HCT116 (cell line): ENCODE results near the gene SNAPC4. TPM values are rescaled to one million over a fixed set of nuclear protein-coding genes. Genes with fewer than 3 reads are reported as not detected.

Source experiments
- ATAC-seq: fragments of 200-7000 bp; cut with Tn5 transposase; 2 replicates; pipeline ENCODE4 v1.9.1; 2020; ENCODE audit warnings: mild to moderate bottlenecking, moderate library complexity
- BruUV-seq: library from RNA; stranded (reverse); fragments of 400-500 nt; replicated peaks from 2 replicates; lab custom pipeline; 2021; lab: Mats Ljungman, UMichigan
- CTCF ChIA-PET: fragments of 300-600 bp; sonication (Branson Sonifier 250); formaldehyde crosslinking; loops from one replicate; lab custom pipeline; 2021; ENCODE audit warnings: antibody characterized with exemption; lab: Charles Lee
- POLR2A ChIA-PET: fragments of 300-600, 350-600 bp; sonication (Branson Sonifier 250); formaldehyde crosslinking; loops from one replicate; lab custom pipeline; 2021; ENCODE audit warnings: antibody characterized with exemption; lab: Charles Lee
- RAD21 ChIA-PET, 2 experiments: fragments of 300-600 bp; sonication (Branson Sonifier 250); formaldehyde crosslinking; loops; one replicate each; lab custom pipeline; 2023; ENCODE audit warnings: low total read pairs in 2 of 2; ENCODE audit not compliant: uncharacterized antibody in 2 of 2, unreplicated experiment in 2 of 2, low non-redundant PET in 1 of 2; lab: Charles Lee
- DNase-seq: peaks from one replicate; pipeline ENCODE4 v3.0.0-alpha.2; 2010; ENCODE audit warnings: low read depth, low spot score
- H2AFZ ChIP-seq: fragments of 200-600 bp; shearing (Covaris generic), sonication (generic); 2 replicates; pipeline ENCODE4 v1.6.1; 2017; ENCODE audit warnings: low read depth, mixed run types, mixed read lengths, antibody characterized with exemption, low read length; ENCODE audit not compliant: poor library complexity, severe bottlenecking
- H3K27ac ChIP-seq: 2 replicates; pipeline ENCODE4 v1.5.1; 2012; ENCODE audit warnings: low read depth, low read length
- H3K27me3 ChIP-seq: fragments of 200-600 bp; sonication (generic); 2 replicates; pipeline ENCODE4 v1.6.1; 2016; ENCODE audit warnings: mixed run types, low read length, mixed read lengths; ENCODE audit not compliant: insufficient read depth
- H3K36me3 ChIP-seq, 2 experiments: fragments of 200-500 bp in 1 of 2; fragments of 200-600 bp in 1 of 2; sonication (Bioruptor generic) in 1 of 2; sonication (generic) in 1 of 2; 2 replicates each; pipeline versions ENCODE4 v1.5.1 to v1.6.1; 2014 to 2016; ENCODE audit warnings: low read length in 2 of 2, inconsistent platforms in 1 of 2, mixed read lengths in 1 of 2, mixed run types in 1 of 2; ENCODE audit not compliant: insufficient read depth in 2 of 2, control insufficient read depth in 1 of 2
- H3K4me1 ChIP-seq, 2 experiments: fragments of 200-600 bp in 1 of 2; sonication (generic) in 1 of 2; 2 replicates each; pipeline versions ENCODE4 v1.5.1 to v1.6.1; 2012 to 2017; ENCODE audit warnings: low read length in 2 of 2, inconsistent platforms in 1 of 2, mild to moderate bottlenecking in 1 of 2, mixed read lengths in 1 of 2, mixed run types in 1 of 2, moderate library complexity in 1 of 2; ENCODE audit not compliant: insufficient read depth in 2 of 2, control insufficient read depth in 1 of 2
- H3K4me2 ChIP-seq: fragments of 200-600 bp; sonication (generic); 2 replicates; pipeline ENCODE4 v1.6.1; 2017; ENCODE audit warnings: mixed run types, low read length, mixed read lengths
- H3K4me3 ChIP-seq, 2 experiments: fragments of 200-600 bp in 1 of 2; sonication (generic) in 1 of 2; replicated peaks in 1 of 2; 2 replicates each; pipeline ENCODE4 v1.5.1; 2011 to 2016; ENCODE audit warnings: low read length in 2 of 2, control low read depth in 1 of 2, low read depth in 1 of 2, mild to moderate bottlenecking in 1 of 2, mixed read lengths in 1 of 2, mixed run types in 1 of 2
- H3K79me2 ChIP-seq: fragments of 200-600 bp; sonication (generic); 2 replicates; pipeline ENCODE4 v1.6.1; 2017; ENCODE audit warnings: mild to moderate bottlenecking, mixed run types, low read length, moderate library complexity, mixed read lengths; ENCODE audit not compliant: insufficient read depth
- H3K9ac ChIP-seq: fragments of 200-600 bp; sonication (generic); 2 replicates; pipeline ENCODE4 v1.6.1; 2016; ENCODE audit warnings: low read length, mixed read lengths
- H3K9me2 ChIP-seq: fragments of 200-600 bp; sonication (generic), shearing (Covaris generic); 2 replicates; pipeline ENCODE4 v1.6.1; 2017; ENCODE audit warnings: mixed run types, mild to moderate bottlenecking, moderate library complexity; ENCODE audit not compliant: insufficient read depth
- H3K9me3 ChIP-seq, 2 experiments: fragments of 200-500 bp in 1 of 2; fragments of 200-600 bp in 1 of 2; sonication (Bioruptor generic) in 1 of 2; sonication (generic) in 1 of 2; 2 replicates each; pipeline ENCODE4 v1.6.1; 2014 to 2017; ENCODE audit warnings: low read length in 2 of 2, mixed read lengths in 2 of 2, inconsistent platforms in 1 of 2, low read depth in 1 of 2, mild to moderate bottlenecking in 1 of 2, mixed run types in 1 of 2, moderate library complexity in 1 of 2; ENCODE audit not compliant: control insufficient read depth in 1 of 2, insufficient read depth in 1 of 2
- H4K20me1 ChIP-seq: fragments of 200-600 bp; sonication (generic), shearing (Covaris generic); 2 replicates; pipeline ENCODE4 v1.6.1; 2017; ENCODE audit warnings: mixed run types, mild to moderate bottlenecking, moderate library complexity; ENCODE audit not compliant: insufficient read depth
- ATF3 ChIP-seq: IDR thresholded peaks from 2 replicates; pipeline ENCODE4 v1.6.1; 2012
- CBX3 ChIP-seq: IDR thresholded peaks from 2 replicates; pipeline ENCODE4 v1.6.1; 2012; ENCODE audit warnings: low read depth
- CTCF ChIP-seq, 3 experiments: fragments of 200-600 bp in 1 of 3; sonication (generic) in 1 of 3; IDR thresholded peaks in 2 of 3; conservative IDR thresholded peaks in 1 of 3; 2 replicates each; pipeline ENCODE4 v1.5.1; 2012 to 2017; ENCODE audit warnings: low read depth in 2 of 3, low read length in 2 of 3, antibody characterized with exemption in 1 of 3, borderline replicate concordance in 1 of 3, control low read depth in 1 of 3, mild to moderate bottlenecking in 1 of 3, mixed read lengths in 1 of 3, mixed run types in 1 of 3, moderate library complexity in 1 of 3; ENCODE audit not compliant: insufficient read depth in 1 of 3
- ELF1 ChIP-seq: IDR thresholded peaks from 2 replicates; pipeline ENCODE4 v1.6.1; 2012; ENCODE audit warnings: low read depth, borderline replicate concordance
- EZH2phosphoT487 ChIP-seq: fragments of 200-600 bp; IDR thresholded peaks from 2 replicates; pipeline ENCODE4 v1.6.1; 2018; ENCODE audit warnings: antibody characterized with exemption, borderline replicate concordance
- FOSL1 ChIP-seq: IDR thresholded peaks from 2 replicates; pipeline ENCODE4 v1.6.1; 2012; ENCODE audit warnings: low read depth
- JUND ChIP-seq: IDR thresholded peaks from 2 replicates; pipeline ENCODE4 v1.6.1; 2012
- MAX ChIP-seq: IDR thresholded peaks from 2 replicates; pipeline ENCODE4 v1.6.1; 2012
- RAD21 ChIP-seq: IDR thresholded peaks from 2 replicates; pipeline ENCODE4 v1.6.1; 2012; ENCODE audit warnings: low read depth, mild to moderate bottlenecking
- REST ChIP-seq: IDR thresholded peaks from 2 replicates; pipeline ENCODE4 v1.6.1; 2012; ENCODE audit warnings: low read depth
- SP1 ChIP-seq: IDR thresholded peaks from 2 replicates; pipeline ENCODE4 v1.6.1; 2012; ENCODE audit warnings: low read depth
- SRF ChIP-seq: IDR thresholded peaks from 2 replicates; pipeline ENCODE4 v1.6.1; 2012; ENCODE audit warnings: low read depth
- TCF7L2 ChIP-seq: IDR thresholded peaks from 2 replicates; pipeline ENCODE4 v1.7.0; 2011; ENCODE audit warnings: borderline replicate concordance, inconsistent platforms; ENCODE audit not compliant: insufficient read depth, insufficient read length; ENCODE audit errors: extremely low read depth
- YY1 ChIP-seq: IDR thresholded peaks from 2 replicates; pipeline ENCODE4 v1.6.1; 2011; ENCODE audit warnings: low read length, low read depth, moderate library complexity, mild to moderate bottlenecking; ENCODE audit not compliant: insufficient replicate concordance; ENCODE audit errors: extremely low read depth
- ZBTB33 ChIP-seq: IDR thresholded peaks from 2 replicates; pipeline ENCODE4 v1.6.1; 2011; ENCODE audit warnings: mild to moderate bottlenecking, low read length, moderate library complexity; ENCODE audit not compliant: insufficient replicate concordance; ENCODE audit errors: extremely low read depth
- ZNF274 ChIP-seq: fragments of 200-500 bp; sonication (Bioruptor generic); IDR thresholded peaks from 2 replicates; pipeline ENCODE4 v1.6.1; 2014; ENCODE audit warnings: mild to moderate bottlenecking, low read depth, low read length, inconsistent platforms
- intact Hi-C: fragments of 100-400 bp; cut with micrococcal nuclease; formaldehyde crosslinking; loops from 2 replicates; pipeline ENCODE4 v1.10.0; 2022
- total RNA-seq: library from RNA; stranded (reverse); gene quantifications from one replicate; pipeline ENCODE4 v1.2.1, GENCODE V29; 2021; ENCODE audit not compliant: unreplicated experiment

The SNAPC4 gene
- total RNA-seq, 1 experiment from 2014 or later: 20.4 TPM

- TF ChIP-seq ZNF274: no peak
- no peak for TF ChIP-seq ATF3
- no peak for TF ChIP-seq CBX3
- TF ChIP-seq MAX: no peak
Measured at GRCh38 chr9:136368190-136368589, 31.8 kb downstream of the SNAPC4 start (continued).

DNA sequence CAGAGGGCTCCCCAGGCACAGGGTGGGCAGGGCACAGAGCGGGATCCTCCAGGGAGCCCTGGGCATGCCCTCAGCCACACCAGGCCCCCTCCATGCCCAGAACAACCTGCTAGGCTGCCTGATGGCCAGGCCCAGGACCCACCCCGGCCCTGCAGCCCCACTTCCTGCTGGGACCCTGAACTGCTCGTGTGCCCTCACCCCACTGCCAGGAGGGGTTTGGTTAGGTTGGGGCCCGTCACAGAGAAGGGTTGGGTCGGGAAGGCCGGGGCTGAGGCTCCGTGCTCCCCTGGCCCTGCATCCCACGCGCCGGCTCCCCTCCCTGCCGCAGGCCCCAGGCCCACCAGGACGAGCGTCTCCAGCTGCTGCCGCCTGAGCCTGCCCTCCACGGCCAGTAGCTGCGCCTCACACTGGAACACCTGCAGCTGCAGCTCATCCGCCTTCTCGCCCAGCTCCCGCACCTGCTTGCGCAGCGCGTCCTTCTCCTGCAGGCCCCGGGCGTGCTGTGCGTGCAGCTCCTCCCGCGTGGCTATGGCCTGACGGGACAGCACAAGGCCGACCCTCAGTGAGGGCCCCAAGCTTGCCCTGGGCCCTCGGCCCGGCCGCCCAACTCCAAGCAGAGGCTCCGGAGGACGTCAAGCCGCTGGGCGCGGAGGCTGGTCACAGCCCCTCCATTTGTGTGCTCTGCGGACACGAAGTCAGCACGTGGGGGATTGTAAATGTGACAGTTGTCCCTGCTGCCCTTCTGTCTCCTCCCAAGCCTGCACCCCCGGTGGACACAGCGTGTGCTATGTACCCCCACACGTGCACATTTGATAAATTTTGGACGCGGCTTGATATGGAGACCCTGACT, 32.4 kb downstream of the SNAPC4 start:
- no peaks in the 10 kb centered on the region for H4K20me1 ChIP-seq
- no peaks in the 10 kb centered on the region for H3K9me2 ChIP-seq
- ChIA-PET POLR2A (no interaction called here), RAD21 (no interaction called here), CTCF (no interaction called here)
- intact Hi-C loops: no loop called here
- H3K9me3 ChIP-seq: no peaks in the 10 kb centered on the region
- no peak overlapping the region for H3K4me3 ChIP-seq
- no peaks in the 10 kb centered on the region for H3K79me2 ChIP-seq
- H3K4me1 ChIP-seq: peaks cover 8 to 14% of the 10 kb centered on the region in 2 experiments
- BruUV-seq: no TSS peak
- H2AFZ ChIP-seq: no peak overlapping the region
- H3K9ac ChIP-seq: no peak overlapping the region
- no peak overlapping the region for H3K27ac ChIP-seq
- ATAC-seq (no peak), DNase-seq (no peak)
- H3K27me3 ChIP-seq: no peaks in the 10 kb centered on the region
- no peak overlapping the region for H3K4me2 ChIP-seq
- H3K36me3 ChIP-seq: no peaks in the 10 kb centered on the region
- TF ChIP-seq ELF1: no peak
- no peak for TF ChIP-seq ZBTB33
- TF ChIP-seq EZH2phosphoT487: no peak
- no peak for TF ChIP-seq RAD21
- TF ChIP-seq TCF7L2: no peak
- no peak for TF ChIP-seq CTCF (IDR thresholded peaks at IDR 0.05 in 2 of 3, conservative IDR thresholded peaks at IDR 0.05 in 1 of 3; ENCODE audit: borderline replicate concordance in 1 of 3, insufficient read depth in 1 of 3, low read depth in 2 of 3, low read length in 2 of 3)
- no peak for TF ChIP-seq JUND
- TF ChIP-seq YY1: no peak
- TF ChIP-seq FOSL1: no peak
- no peak for TF ChIP-seq SP1
- TF ChIP-seq SRF: no peak
- TF ChIP-seq REST: no peak
